G401.6 (cell line): ENCODE results near the gene PTPRD.

Source experiments
- FAIRE-seq: peaks from 2 replicates; lab custom pipeline; 2012; peaks lifted over from hg19 to GRCh38; lab: Jason Lieb, UNC

PTPRD gene

DNA sequence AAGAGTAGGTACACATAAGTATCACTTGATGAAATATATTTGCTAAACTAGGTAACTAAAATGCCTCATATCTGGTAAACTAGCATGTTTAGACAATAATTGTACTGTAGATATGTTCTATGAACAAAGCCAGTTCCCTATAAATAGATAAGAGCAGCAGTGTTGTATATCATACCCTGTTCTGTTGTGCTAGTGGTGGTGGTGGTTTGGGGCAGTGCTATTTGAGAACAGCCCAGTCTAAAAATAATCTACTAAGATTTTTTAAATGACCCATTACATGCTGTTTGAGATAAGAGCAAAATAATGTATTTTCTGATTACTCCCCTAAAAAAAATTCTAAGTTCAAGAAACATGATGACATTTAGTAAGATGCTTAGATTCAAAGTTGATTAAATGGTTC lies 1984.0 kb downstream of the PTPRD start:
- no peak for FAIRE-seq

DNA sequence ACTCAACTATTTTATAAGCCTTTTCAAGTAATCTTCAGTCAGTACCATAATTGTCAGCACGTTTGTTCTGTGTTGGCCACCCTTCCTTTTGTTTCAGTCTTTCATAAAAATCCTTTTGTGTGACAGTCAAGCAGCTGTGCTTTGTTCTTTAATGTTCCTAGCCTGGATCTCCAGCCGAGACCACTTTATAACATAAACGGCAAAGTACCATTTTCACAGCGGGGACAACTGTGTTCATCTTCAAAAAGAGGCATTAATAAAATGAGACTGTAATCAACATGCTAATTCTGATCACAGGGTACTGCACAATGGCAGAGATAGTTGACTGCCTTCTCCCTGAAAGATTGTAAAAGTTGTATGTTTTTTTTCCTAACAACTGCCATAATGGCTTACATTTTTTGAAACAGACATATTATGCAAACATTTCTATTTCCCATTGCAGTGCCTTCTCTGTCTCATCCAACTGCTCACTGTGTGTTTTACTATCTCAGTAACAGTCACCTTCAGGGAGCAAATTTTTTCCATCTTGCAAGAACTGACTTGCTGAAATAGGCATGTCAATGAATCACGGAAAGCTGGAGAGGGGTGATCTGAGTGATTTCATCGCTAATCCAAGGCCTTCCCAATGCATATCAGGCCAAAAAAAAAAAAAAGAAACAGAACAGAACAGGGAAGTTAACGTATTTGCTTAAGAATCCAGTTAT lies 1984.7 kb downstream of the PTPRD start:
- FAIRE-seq, result no peak

- FAIRE-seq, result no peak
Measured at GRCh38 chr9:8622871-8623270, 1989.9 kb downstream of the PTPRD start.

DNA sequence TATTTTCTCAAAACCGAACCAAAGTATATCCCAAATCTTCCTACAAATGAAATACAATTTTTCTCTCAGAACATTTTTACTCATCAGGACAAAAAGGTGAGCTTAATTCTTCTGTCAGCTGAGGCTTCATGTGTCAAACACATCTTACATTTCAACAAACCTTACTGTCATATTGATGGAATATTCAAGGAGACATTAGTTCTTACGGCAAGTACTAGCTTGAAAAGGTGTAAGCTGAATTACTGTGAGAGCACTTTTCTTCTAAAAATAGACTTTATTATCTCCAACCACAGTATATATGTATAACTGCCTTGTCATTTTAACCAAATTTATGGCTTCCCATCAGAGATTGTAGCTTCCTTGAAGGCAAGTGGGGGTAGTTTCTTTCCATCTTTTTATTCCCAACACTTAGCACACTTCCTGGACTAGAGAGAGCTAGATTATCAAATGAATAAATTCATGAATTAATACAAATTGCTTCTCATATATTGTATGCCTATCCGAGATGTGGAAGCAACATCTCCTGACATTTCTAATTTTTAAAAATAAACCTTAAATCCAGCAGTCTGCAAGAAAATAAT lies 1990.5 kb downstream of the PTPRD start:
- no peak for FAIRE-seq

DNA sequence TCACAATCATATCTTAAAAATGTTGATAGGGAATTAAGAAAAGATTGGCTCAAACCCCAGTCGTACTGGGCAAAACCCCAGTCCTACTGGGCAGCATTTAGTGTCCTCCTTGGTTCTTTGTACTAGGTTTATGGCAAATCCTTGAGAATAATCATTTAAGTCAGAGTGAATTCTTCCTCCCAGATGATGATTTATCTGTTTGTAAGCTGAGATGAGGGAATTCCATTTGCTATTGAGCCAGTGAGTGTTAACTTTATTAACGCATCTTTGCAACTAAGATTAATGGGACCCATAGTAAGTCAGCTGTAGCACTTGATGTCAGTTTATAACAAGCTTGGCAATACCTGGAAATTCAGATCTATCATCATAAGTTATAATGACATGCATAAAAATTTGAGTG lies 1991.4 kb downstream of the PTPRD start:
- FAIRE-seq, result no peak

GRCh38 chr9:8616414-8616813 lies 1996.4 kb downstream of the PTPRD start:
- FAIRE-seq, result no peak

DNA sequence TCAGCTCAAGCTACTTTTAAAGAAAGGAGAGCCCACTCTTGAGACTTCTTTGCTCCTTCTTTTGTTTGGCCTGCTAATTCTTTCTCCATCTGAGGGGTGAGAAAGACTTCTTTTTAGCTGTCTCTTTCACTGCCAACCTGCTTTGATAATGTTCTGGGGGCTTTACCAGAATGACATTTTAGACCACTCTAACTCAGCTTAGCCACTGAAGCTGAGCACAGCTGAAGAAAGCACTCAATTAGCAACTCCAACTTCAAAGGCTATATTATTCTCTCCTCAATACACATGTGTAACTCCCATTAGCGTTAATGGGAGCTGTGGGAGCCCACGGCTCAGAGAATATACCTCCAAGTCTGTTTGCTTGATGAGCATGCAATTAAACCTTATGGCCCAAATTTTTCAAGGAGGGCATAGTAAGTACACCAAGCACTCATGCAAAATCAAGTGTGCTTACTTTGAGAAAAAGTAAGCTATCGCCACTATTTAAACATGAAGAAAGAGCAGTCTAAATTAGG lies 1997.8 kb downstream of the PTPRD start:
- no peak for FAIRE-seq

DNA sequence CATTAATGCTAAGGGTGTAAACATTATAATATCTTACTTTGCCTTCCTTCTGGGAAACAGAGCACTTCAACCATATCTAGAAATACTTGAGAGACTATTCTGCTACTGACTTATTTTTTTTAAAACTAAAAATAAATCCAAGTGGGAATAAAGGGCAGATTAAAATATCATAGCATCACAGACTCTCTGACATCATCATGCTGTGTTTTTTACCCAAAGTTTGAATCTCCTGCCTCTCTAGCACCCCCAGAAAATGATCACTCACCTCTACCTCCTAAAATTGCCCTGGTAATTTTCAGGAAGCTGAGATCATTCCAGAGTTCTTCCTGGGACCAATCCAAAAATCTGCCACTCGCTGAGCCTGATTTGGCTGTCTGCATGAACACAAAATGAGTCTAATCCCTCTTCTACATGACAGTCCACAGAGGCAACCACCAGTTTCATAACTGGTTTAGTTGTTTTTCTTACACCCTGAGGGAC lies 1999.4 kb downstream of the PTPRD start:
- FAIRE-seq, result no peak

GRCh38 chr9:8611153-8611552 lies 2001.6 kb downstream of the PTPRD start:
- no peak for FAIRE-seq

- FAIRE-seq, result no peak
Measured at GRCh38 chr9:8610256-8610655, 2002.5 kb downstream of the PTPRD start.

DNA sequence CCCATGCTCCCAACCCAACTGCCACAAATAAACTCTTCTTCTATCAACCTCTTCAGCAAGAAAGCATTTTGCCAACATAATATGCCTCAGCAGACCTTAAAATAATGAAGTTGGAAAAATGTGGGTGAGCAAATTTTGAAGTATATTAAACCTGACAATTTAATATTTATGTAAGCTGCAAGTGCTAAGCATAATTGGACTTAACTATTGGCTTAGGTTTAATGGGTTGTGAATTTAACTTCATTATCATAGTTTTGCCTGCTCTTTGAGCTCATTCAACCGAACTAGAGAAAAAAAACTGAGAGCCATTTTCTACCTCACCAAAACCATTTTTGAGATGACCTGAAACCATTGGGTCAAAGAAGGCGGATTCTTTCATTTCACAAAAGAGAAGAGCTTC lies 2007.7 kb downstream of the PTPRD start:
- no peak for FAIRE-seq

GRCh38 chr9:8604201-8604600 lies 2008.6 kb downstream of the PTPRD start:
- FAIRE-seq, result no peak

DNA sequence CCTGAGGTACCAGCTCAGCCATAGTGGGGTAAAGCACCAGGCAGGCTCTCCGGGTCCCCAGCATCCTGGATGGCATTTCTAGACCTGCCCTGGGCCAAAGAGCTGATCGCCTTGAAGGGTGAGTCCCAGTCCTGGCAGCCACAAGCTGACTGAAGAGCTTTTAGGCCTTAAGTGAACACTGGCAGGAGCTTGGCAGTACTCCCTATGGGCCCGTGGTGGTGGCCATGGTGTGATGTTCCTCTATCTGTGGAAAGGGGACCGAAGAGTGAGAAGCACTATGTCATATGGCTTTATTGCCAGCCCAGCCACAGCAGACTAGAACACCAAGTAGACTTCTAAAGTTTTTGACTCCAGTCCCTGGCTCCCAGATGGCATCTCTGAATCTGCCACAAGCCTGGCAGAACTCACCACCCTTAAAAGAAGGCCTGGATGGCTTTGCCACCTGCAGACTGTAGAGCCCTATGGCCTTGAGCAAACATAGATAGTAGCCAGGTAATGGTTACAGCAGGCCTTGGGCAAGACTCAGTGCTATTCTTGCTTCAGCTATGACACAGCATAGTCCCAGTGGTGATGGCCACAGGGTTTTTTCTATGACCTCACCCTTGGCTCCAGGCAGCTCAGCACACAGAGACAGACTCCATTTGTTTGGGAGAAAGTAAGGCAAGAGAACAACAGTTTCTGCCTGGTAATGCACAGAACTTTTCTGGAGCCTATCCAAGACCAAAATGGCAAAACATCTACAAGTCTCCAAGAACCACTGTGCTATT lies 2011.7 kb downstream of the PTPRD start:
- no peak for FAIRE-seq

DNA sequence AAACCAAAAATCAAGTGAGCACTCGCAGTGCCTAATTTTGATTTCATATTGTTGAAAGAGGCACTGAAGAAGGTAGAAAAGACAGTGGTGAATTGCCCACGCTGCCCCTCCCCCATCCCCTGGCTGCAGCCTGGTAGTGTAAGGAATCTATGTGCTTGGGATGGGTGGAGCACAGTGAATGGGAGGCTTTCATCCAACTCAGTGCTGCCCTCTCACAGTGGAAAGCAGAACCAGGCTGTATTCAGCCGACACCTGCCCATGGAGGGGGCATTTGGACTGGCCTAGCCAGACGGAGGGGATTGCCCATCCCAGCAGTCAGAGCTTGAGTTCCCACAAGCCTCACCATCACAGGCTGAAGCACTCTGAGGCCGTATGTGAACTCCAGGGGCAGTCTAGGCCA lies 2012.9 kb downstream of the PTPRD start:
- no peak for FAIRE-seq

GRCh38 chr9:8589476-8589875 lies 2023.3 kb downstream of the PTPRD start:
- FAIRE-seq, result no peak

GRCh38 chr9:8585036-8585435 lies 2027.8 kb downstream of the PTPRD start:
- FAIRE-seq, result no peak

- FAIRE-seq, result no peak
Measured at GRCh38 chr9:8579661-8580060, 2033.1 kb downstream of the PTPRD start.

DNA sequence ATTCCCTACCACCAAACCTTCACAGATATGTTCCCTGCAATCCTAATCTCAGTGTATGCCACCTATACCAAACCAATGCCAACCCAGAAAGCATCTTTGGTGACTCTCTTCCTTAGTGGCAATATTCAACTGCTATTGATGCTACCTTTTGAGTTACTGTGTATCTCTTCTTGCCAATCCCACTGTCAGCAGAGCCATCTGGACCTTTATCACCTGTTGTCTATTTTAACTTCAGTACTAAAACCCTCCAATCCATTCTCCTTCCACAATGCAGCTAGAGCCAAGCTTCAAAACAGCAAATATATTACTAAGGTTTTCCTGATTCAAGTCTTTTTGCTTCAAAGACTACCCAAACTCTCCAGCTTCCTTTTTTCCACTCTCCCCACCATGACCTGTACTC lies 2036.1 kb downstream of the PTPRD start:
- no peak for FAIRE-seq

GRCh38 chr9:8574846-8575245 lies 2038.0 kb downstream of the PTPRD start:
- FAIRE-seq, result no peak

GRCh38 chr9:8572209-8572608 lies 2040.6 kb downstream of the PTPRD start:
- FAIRE-seq, result no peak

- no peak for FAIRE-seq
Measured at GRCh38 chr9:8571643-8572042, 2041.2 kb downstream of the PTPRD start.

DNA sequence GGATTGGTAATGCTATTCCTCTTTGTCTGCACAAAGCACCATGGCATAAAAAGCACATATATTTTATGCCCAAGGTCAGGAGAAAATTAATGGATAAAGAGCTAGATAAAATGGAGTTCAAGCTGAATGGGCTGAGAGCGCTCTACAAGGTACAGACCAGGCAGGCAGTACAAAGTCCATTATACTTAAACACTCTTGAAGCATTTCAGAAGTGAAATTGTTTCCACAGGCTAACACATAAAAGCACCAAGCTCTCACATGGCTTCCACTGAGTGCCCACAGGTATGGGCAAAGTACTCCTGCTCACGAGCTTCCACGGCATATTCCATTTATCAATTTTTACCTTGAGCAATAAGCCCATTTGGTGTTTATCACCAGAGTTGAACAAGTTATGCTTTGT lies 2042.0 kb downstream of the PTPRD start:
- no peak for FAIRE-seq

GRCh38 chr9:8569823-8570222 lies 2043.0 kb downstream of the PTPRD start:
- FAIRE-seq, result no peak
